NOMO-1 (cell line): ENCODE measurements around the gene RTL10.

ENCODE experiments used
- DNase-seq, 2 experiments: peaks; one replicate each; lab custom pipeline; 2025; ENCODE audit not compliant: unreplicated experiment in 2 of 2; lab: John Stamatoyannopoulos, UW

Gene RTL10

GRCh38 chr22:19854778-19855503 lies at the start of gene RTL10, which contains the start of gene GNB1L:
RTL10 (minus strand) TSS chr22:19854874; CDS start chr22:19852261, 2,613 bp downstream.
GNB1L (minus strand) TSS chr22:19854874; CDS start chr22:19821355, 33,519 bp downstream.
- DNase-seq: peak; percentile 93 to 97

- DNase-seq: no peak
Measured at GRCh38 chr22:19904174-19904856, 49.6 kb upstream of the RTL10 start.

GRCh38 chr22:19903513-19903912 lies 48.8 kb upstream of the RTL10 start:
- no peak for DNase-seq

GRCh38 chr22:19903031-19903430 lies 48.4 kb upstream of the RTL10 start:
- DNase-seq: no peak

GRCh38 chr22:19902245-19902715 lies 47.6 kb upstream of the RTL10 start:
- DNase-seq: no peak

- no peak for DNase-seq
Measured at GRCh38 chr22:19901577-19902244, 47.0 kb upstream of the RTL10 start.

GRCh38 chr22:19900707-19901436 lies 46.2 kb upstream of the RTL10 start:
- no peak for DNase-seq

GRCh38 chr22:19898831-19899567 lies 44.3 kb upstream of the RTL10 start:
- DNase-seq: no peak

GRCh38 chr22:19898145-19898544 lies 43.5 kb upstream of the RTL10 start:
- no peak for DNase-seq

- DNase-seq: no peak
Measured at GRCh38 chr22:19897726-19898125, 43.1 kb upstream of the RTL10 start.

- no peak for DNase-seq
Measured at GRCh38 chr22:19896665-19897355, 42.1 kb upstream of the RTL10 start.

GRCh38 chr22:19895160-19895849 lies 40.6 kb upstream of the RTL10 start:
- no peak for DNase-seq

- no peak for DNase-seq
Measured at GRCh38 chr22:19893363-19893762, 38.7 kb upstream of the RTL10 start.

- no peak for DNase-seq
Measured at GRCh38 chr22:19892925-19893324, 38.3 kb upstream of the RTL10 start.

GRCh38 chr22:19892257-19892879 lies 37.7 kb upstream of the RTL10 start:
- DNase-seq: no peak

GRCh38 chr22:19891317-19892256 lies 36.9 kb upstream of the RTL10 start:
- DNase-seq: peak; percentile 29 to 42

- DNase-seq: no peak
Measured at GRCh38 chr22:19890502-19891316, 36.0 kb upstream of the RTL10 start.
